ENCODE results near the gene CITED1.

DNA sequence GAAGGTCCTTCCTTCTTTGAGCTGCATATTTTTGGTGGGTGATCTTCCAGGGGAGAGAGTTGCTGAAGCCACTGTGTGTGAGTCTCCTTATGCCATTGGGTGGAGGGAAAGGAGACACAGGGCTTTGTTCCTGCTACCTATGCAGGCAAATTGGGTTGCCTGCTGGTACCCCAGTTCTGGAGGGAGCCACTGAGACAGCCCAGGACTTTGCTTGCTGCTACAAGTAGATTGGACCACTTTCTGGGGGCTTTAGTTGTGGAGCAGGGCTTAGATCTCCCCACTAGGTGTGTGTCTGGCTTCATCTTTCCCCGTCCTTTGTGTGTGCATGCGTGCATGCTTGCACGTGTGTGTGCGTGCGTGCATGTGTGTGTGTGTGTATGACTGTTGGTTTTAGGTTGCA lies 10.0 kb downstream of the CITED1 start:
- TF ChIP-seq POLR2A (IDR thresholded peaks at IDR 0.05; ENCODE audit: insufficient read depth in 1 of 2, low read depth in 2 of 2, low read length in 2 of 2) (no peak), PRDM10 (CRISPR knock-in tag; IDR thresholded peaks at IDR 0.05; ENCODE audit: low read depth) (no peak), EZH2 (conservative IDR thresholded peaks at IDR 0.05; ENCODE audit: low read depth, low read length) (no peak), POLR2AphosphoS5 (IDR thresholded peaks at IDR 0.05; ENCODE audit: low read depth, low read length) (no peak)
